ENCODE measurements around the gene FBXO30.

- no peak for TF ChIP-seq GATA2 (IDR thresholded peaks at IDR 0.05; ENCODE audit: low read depth, low read length)
- no peak for TF ChIP-seq GATA3 (IDR thresholded peaks at IDR 0.05; ENCODE audit: low read depth, low read length)
These were observed 6.4 kb downstream of the FBXO30 start for GRCh38 chr6:145808239-145808638.

Measured in SH-SY5Y (cell line).